ENCODE data around the gene ETFA.
"Not testable (repeated sequence)": the region's sequence is repeated elsewhere in the genome, so short reads cannot be mapped to it uniquely, and the experiment has no call there.

ETFA gene

DNA sequence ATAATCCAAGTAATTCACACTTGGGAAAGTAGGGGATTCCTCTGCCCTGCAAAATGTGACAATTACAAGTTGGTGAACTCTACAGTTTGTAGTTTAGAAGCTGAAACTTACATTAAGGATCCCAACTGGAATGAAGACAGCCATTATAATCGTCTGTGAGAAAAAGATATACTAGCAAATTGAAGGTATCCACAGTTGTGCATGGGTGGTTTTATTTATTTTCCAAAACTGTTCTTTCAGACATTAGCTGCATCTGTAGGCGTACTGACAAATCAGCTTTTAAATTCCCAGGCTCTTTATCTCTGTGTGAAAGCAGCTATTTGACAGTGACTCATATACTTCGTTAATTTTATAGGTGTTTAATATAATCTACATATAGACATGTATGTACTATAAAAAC is 12.8 kb upstream of the ETFA start:
- no peak for DNase-seq

- DNase-seq: no peak
Measured at GRCh38 chr15:76321602-76322001, 10.3 kb upstream of the ETFA start.

- DNase-seq: no peak
Measured at GRCh38 chr15:76321171-76321570, 9.9 kb upstream of the ETFA start.

GRCh38 chr15:76320012-76320411 is 8.7 kb upstream of the ETFA start:
- no peak for DNase-seq

DNA sequence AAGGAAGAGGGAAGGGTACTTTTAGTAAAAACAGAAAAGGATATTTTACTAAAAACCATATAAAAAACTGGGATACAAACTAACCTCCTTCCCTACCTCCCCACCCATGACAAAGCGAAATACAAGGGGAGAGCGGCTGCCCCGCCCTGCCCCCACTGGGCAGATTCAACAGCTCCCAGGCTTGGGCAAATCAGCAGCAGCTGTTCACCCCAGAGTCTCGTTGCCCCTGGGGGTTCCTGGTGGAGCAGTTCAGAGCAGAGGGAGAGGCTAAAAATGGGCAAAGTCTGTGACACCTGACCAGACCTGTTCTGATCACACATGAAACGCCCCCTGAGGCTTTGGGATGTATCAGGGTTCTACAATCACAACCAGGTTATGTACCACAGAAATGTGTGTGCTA is 2.5 kb upstream of the ETFA start:
- no peak for DNase-seq

- DNase-seq: not testable (repeated sequence)
Measured at GRCh38 chr15:76313175-76313567, 1.9 kb upstream of the ETFA start.

- no peak for DNase-seq
Measured at GRCh38 chr15:76312540-76313174, 1.4 kb upstream of the ETFA start.

DNA sequence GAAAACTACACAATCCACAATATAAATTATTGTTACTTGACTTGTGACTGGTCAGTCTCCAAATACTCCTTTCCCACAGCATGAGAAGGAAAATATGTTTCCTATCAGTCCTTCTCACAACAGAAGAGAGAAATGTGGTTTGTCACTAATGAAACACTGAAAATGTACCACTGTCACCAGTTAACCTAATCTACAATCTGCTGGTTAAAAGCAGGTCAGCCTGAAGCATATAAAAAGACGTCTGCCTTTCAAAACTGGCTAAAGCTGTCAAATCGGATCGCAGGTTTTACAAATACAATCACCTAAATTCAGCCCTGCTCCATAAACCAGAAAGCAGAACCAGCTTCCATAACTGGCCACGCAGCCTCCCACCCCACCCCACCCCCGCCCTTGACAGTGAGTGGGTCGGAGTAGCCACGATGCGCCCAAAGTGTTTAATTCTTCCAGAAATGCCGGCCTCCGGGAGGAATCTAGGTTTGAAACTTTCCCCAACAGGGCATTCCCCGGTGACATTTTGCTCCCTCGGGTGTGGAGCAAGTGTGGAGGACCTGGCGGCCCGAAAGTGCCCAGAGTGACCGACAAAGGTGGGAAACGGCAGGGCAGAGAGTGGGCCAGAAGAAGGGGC is 682 bp downstream of the ETFA start:
- peak in 2 of 14 donors; percentile 56 to 59 for DNase-seq

DNA sequence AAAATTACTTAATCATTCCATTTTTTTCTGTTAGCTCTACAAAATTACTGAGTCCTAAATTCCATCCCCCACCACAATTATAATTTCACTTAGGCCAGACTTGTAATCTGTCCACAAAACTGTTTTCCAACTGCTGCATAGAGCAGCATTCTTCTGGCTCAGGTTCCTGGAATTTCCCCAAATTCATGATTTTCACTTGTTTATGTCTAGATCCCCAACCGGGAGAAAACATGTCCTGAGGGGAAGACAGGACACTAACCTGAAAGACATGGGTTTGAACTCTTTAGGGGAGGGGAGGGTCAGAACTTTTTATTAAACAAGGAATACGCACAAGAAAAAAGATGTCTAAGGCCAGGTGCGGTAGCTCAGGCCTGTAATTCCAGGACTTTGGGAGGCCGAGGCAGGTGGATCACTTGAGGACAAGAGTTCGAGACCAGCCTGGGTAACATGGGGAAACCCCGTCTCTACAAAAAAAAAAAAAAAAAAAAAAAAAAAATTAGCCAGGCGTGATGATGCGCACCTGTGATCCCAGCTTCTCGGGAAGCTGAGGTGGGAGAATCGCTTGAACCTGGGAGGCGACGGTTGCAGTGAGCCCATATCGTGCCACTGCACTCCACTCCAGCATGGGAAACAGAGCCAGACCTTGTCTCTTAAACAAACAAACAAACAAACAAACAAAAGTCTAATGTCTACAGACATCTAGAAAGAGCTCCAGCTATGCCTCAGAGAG is 1.5 kb downstream of the ETFA start:
- no peak for DNase-seq

DNA sequence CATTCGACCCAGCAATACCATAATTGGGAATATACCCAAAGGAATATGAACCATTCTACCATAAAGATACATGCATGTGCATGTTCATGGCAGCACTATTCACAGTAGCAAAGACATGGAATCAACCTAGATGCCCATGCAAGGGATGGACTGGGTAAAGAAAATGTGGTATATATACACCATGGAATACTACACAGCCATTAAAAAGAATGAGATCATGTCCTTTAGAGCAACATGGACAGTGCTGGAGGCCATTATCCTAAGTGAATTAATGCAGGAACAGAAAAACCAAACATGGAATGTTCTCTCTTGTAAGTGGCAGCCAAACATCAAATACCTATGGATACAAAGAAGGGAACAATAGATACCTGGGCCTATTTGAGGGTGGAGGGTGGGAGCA is 7.4 kb downstream of the ETFA start:
- no peak for DNase-seq

GRCh38 chr15:76299786-76300185 is 11.5 kb downstream of the ETFA start:
- no peak for DNase-seq

DNA sequence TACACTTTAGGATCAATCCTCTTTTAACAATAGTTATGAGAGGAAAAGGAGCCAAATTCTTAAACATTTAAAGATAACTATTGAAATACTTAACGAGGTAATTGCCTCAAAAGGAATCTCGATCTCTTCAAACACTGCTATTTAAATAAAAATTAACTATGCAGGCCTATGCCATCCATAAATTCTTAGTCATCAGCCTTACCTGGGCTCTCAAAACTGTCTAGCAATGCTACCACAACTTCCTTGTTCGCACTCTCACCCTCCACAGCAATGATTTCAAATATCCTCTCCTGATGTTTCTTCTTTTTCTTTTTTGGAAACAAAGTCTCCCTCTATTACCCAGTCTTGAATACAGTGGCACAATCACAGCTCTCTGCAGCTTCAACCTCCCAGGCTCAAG is 12.3 kb downstream of the ETFA start:
- DNase-seq: no peak

DNA sequence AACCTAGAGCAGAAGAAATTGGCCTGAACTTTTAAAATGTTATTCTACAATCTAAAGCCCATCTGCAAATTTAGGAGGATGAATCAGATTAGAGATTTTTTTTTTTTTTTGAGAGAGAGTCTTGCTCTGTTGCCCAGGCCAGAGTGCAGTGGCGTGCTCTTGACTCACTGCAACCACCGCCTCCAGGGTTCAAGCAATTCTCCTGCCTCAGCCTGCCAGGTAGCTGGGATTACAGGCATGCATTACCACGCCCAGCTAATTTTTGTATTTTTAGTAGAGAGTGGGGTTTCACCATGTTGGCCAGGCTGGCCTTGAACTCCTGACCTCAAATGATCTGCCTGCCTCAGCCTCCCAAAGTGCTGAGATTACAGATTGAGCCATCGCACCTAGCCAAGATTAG is 13.3 kb downstream of the ETFA start:
- DNase-seq: not testable (repeated sequence)

DNA sequence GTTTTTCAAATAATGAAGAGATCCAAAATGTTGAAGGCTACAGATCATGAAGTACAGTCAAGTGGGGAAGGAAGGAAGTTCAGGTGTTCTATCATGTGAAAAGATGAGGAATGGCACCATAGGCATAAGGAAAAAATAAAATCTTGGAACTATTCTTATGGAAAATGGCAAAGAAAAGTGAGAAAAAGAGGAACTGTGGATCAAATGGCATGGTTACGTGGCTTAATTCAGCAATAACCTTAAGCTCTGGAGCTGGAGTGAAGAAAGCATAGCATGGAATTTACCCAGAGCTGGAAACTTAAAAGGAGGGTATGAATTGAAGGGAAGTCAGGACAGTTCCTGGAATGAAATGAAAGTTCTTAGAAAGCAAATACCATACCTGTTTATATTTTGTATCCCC is 14.4 kb downstream of the ETFA start:
- no peak for DNase-seq

DNA sequence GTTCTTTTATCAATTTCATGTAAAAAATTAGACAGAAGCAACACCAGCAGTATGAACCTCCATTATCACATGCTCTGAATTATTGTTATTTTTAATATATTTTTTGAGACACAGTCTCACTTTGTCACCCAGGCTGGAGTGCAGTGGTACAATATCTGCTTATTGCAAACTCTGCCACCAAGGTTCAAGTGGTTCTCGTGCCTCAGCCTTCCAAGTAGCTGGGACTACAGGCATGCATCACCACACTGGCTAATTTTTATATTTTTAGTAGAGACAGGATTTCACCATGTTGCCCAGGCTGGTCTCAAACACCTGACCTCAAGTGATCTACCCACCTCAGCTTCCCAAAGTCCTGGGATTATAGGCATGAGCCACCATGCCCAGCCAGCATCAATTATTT is 16.8 kb downstream of the ETFA start:
- not testable (repeated sequence) for DNase-seq

- no peak for DNase-seq
Measured at GRCh38 chr15:76293361-76293760, 17.9 kb downstream of the ETFA start.

DNA sequence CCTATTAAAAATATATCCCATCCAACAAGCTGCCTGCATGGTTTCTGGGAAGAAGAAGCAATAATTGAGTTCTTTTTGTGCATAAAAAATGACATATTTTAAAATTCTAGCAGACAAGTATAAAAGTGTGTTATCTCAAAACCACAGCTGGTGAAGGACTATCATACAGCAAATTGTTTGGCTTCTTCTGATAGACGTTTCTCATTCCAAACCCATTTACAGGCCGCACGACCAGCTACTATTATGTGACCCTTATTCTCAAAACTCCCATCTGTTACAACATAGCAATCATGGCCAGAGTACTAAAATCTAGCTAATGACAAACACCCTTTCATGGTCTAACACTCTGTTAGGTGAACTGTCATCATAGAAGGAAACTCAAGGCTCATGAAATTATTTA is 21.7 kb downstream of the ETFA start:
- no peak for DNase-seq

- DNase-seq: no peak
Measured at GRCh38 chr15:76286271-76286879, 24.9 kb downstream of the ETFA start.

DNA sequence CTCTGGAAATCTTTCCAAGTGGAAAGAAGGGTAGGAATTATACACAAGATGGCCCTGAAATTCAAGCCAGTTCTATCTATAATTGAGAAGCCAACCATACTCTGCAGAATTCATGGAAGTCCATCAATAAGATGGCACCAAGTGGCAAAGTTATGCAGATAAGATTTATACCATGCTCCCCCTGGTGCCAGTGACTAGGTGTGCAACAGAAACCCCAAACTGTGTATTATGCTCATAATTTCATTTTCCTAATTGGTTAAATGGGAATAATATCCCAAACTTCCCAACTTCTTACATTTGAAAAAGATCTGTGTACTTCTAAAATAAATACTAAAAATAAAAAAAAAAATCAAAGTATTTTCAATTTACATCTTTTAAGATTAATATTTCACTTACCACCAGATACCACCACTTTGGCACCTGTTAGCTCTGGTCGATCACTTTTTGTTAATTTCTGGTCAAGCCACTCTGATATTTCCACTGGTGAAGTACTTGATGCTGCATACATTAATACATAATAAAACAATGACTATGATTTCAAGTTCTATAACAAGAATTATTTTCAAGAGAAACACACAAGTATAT is 25.9 kb downstream of the ETFA start:
- no peak for DNase-seq

DNA sequence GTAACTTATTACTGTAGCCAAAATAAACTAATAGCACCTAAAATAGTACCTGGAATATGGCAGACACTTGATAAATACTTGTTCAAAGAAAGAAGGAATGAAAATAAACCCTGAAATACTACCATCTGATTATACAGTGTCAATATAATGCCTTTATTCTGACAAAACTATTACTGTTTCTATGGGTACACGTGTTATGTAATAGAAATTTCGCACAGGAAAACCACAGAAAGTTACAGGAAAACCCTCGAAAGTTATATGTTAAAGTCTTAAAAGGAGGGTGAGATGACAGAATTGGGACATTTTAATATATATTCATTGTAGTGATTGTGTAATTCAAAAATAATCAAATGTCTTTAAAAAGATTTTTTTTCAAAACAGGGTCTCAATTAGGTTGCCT is 28.8 kb downstream of the ETFA start:
- DNase-seq: no peak

- DNase-seq: no peak
Measured at GRCh38 chr15:76278651-76279050, 32.6 kb downstream of the ETFA start.

- DNase-seq: no peak
Measured at GRCh38 chr15:76274821-76275220, 36.4 kb downstream of the ETFA start.

GRCh38 chr15:76274226-76274625 is 37.0 kb downstream of the ETFA start:
- no peak for DNase-seq

Data from C1 segment of cervical spinal cord (tissue), 14 donors.